Thyroid gland (tissue), 4 donors: ENCODE results near the gene PDPK1.

Source experiments
- CTCF ChIP-seq, 6 experiments: fragments of 200-600 bp in 3 of 6; fragments of 450-650 bp in 3 of 6; sonication (generic) in 3 of 6; IDR thresholded peaks; one replicate each; pipeline ENCODE4 v1.5.1; 2016 to 2019; ENCODE audit warnings: antibody characterized with exemption in 6 of 6, mild to moderate bottlenecking in 2 of 6, inconsistent platforms in 1 of 6, moderate library complexity in 1 of 6
- POLR2A ChIP-seq, 2 donors: fragments of 450-650 bp; IDR thresholded peaks; one replicate each; pipeline ENCODE4 v1.6.1; 2017; ENCODE audit warnings: antibody characterized with exemption in 2 of 2, mild to moderate bottlenecking in 2 of 2, moderate library complexity in 1 of 2

GRCh38 chr16:2597560-2597902 is 59.7 kb downstream of the PDPK1 start:
- TF ChIP-seq CTCF (IDR thresholded peaks at IDR 0.05) (no peak), POLR2A (IDR thresholded peaks at IDR 0.05) (no peak)
